ENCODE data around the gene UFSP1. TPM values are rescaled to one million over a fixed set of nuclear protein-coding genes. Genes with fewer than 3 reads are reported as not detected.

UFSP1 gene
- polyA plus RNA-seq, 1 experiment, result 2.0 TPM

GRCh38 chr7:100882785-100883526, 6.6 kb downstream of the UFSP1 start:
- no peak for DNase-seq (ENCODE audit: low read depth)
- Histone ChIP-seq H3K4me3 (ENCODE audit: low read depth, low read length) (no peak overlapping the region), H3K27me3 (ENCODE audit: control insufficient read depth, insufficient read depth, low read length) (no peaks in the 10 kb centered on the region), H3K36me3 (ENCODE audit: control insufficient read depth, insufficient read depth, low read length) (peaks cover 57% of the 10 kb centered on the region)
- ChIA-PET CTCF (interaction anchor here (1.0 kb wide), 2 partner anchors 15 to 176 kb away, joined by 3 read pairs; no protein-coding TSS in a partner anchor), POLR2A (no interaction called here)
- no peak for TF ChIP-seq CTCF (IDR thresholded peaks at IDR 0.05; ENCODE audit: insufficient read depth, low read depth, low read length)

- Histone ChIP-seq H3K36me3 (ENCODE audit: control insufficient read depth, insufficient read depth, low read length) (peaks cover 52% of the 10 kb centered on the region), H3K4me3 (ENCODE audit: low read depth, low read length) (no peak overlapping the region), H3K27me3 (ENCODE audit: control insufficient read depth, insufficient read depth, low read length) (no peaks in the 10 kb centered on the region)
- no peak for DNase-seq (ENCODE audit: low read depth)
- ChIA-PET CTCF (interaction anchor here (1.0 kb wide), 2 partner anchors 16 to 177 kb away, joined by 3 read pairs; no protein-coding TSS in a partner anchor), POLR2A (no interaction called here)
- no peak for TF ChIP-seq CTCF (IDR thresholded peaks at IDR 0.05; ENCODE audit: insufficient read depth, low read depth, low read length)
These were observed 7.3 kb downstream of the UFSP1 start for GRCh38 chr7:100882201-100882600.

- no peak for TF ChIP-seq CTCF (IDR thresholded peaks at IDR 0.05; ENCODE audit: insufficient read depth, low read depth, low read length)
- DNase-seq (ENCODE audit: low read depth), result no peak
- ChIA-PET CTCF (interaction anchor here (1.2 kb wide), 1 partner anchor 150 kb away, joined by 3 read pairs; no protein-coding TSS in a partner anchor), POLR2A (no interaction called here)
- Histone ChIP-seq H3K4me3 (ENCODE audit: low read depth, low read length) (no peak overlapping the region), H3K27me3 (ENCODE audit: control insufficient read depth, insufficient read depth, low read length) (no peaks in the 10 kb centered on the region), H3K36me3 (ENCODE audit: control insufficient read depth, insufficient read depth, low read length) (peaks cover 41% of the 10 kb centered on the region)
These were observed 8.4 kb downstream of the UFSP1 start for GRCh38 chr7:100881136-100881535.

- ChIA-PET CTCF (interaction anchor here (1.2 kb wide), 1 partner anchor 151 kb away, joined by 3 read pairs; no protein-coding TSS in a partner anchor), POLR2A (no interaction called here)
These were observed 8.9 kb downstream of the UFSP1 start for GRCh38 chr7:100880645-100881044.

More at GRCh38 chr7:100880645-100881044, 8.9 kb downstream of the UFSP1 start:
- DNase-seq (ENCODE audit: low read depth), result no peak
- Histone ChIP-seq H3K4me3 (ENCODE audit: low read depth, low read length) (no peak overlapping the region), H3K27me3 (ENCODE audit: control insufficient read depth, insufficient read depth, low read length) (no peaks in the 10 kb centered on the region), H3K36me3 (ENCODE audit: control insufficient read depth, insufficient read depth, low read length) (peaks cover 37% of the 10 kb centered on the region)
- TF ChIP-seq CTCF (IDR thresholded peaks at IDR 0.05; ENCODE audit: insufficient read depth, low read depth, low read length), result no peak
